SK-N-SH (cell line): ENCODE measurements around the gene SFXN4. TPM values are rescaled to one million over a fixed set of nuclear protein-coding genes. Genes with fewer than 3 reads are reported as not detected.

ENCODE experiments used
- CTCF ChIA-PET: fragments of 300-600, 350-600 bp; formaldehyde crosslinking; extraction: SDS; loops from one replicate; lab custom pipeline; 2021; lab: Yijun Ruan, JAX
- POLR2A ChIA-PET: fragments of 350-600 bp; sonication (Branson Sonifier 250); formaldehyde crosslinking; extraction: SDS; loops from one replicate; lab custom pipeline; 2020; ENCODE audit warnings: antibody characterized with exemption, inconsistent platforms; lab: Yijun Ruan, JAX
- DNase-seq: peaks from one replicate; pipeline ENCODE4 v3.0.0; 2012
- H2AFZ ChIP-seq: fragments of 200-600 bp; sonication (generic); 2 replicates; pipeline ENCODE4 v1.8.1; 2016; ENCODE audit warnings: antibody characterized with exemption, mild to moderate bottlenecking, low read depth
- H3F3A ChIP-seq: fragments of 200-600 bp; sonication (generic); replicated peaks from 2 replicates; pipeline ENCODE3; 2016; ENCODE audit warnings: antibody characterized with exemption, mild to moderate bottlenecking; ENCODE audit not compliant: insufficient read depth
- H3K27ac ChIP-seq, 2 experiments: fragments of 200-500 bp in 1 of 2; fragments of 200-600 bp in 1 of 2; sonication (Bioruptor generic) in 1 of 2; sonication (generic), shearing (Covaris generic) in 1 of 2; 2 replicates each; pipeline versions ENCODE4 v1.5.1 to v1.6.1; 2014 to 2016; ENCODE audit warnings: low read depth in 2 of 2, inconsistent platforms in 1 of 2, low read length in 1 of 2, mild to moderate bottlenecking in 1 of 2, mixed read lengths in 1 of 2
- H3K27me3 ChIP-seq: fragments of 200-600 bp; sonication (generic), shearing (Covaris generic); 2 replicates; pipeline ENCODE4 v1.6.1; 2016; ENCODE audit warnings: mixed run types; ENCODE audit not compliant: insufficient read depth
- H3K36me3 ChIP-seq, 2 experiments: fragments of 200-500 bp in 1 of 2; fragments of 200-600 bp in 1 of 2; sonication (Bioruptor generic) in 1 of 2; sonication (generic) in 1 of 2; replicated peaks in 1 of 2; 2 replicates each; pipeline versions ENCODE3 to v1.5.1; 2014 to 2016; ENCODE audit warnings: low read length in 1 of 2, mild to moderate bottlenecking in 1 of 2; ENCODE audit not compliant: insufficient read depth in 2 of 2, control insufficient read depth in 1 of 2
- H3K4me1 ChIP-seq, 2 experiments: fragments of 200-500 bp in 1 of 2; fragments of 200-600 bp in 1 of 2; sonication (Bioruptor generic) in 1 of 2; sonication (generic), shearing (Covaris generic) in 1 of 2; 2 replicates each; pipeline versions ENCODE4 v1.5.1 to v1.6.1; 2014 to 2016; ENCODE audit warnings: low read depth in 1 of 2, low read length in 1 of 2, mixed run types in 1 of 2; ENCODE audit not compliant: insufficient read depth in 2 of 2, control insufficient read depth in 1 of 2
- H3K4me2 ChIP-seq: fragments of 200-600 bp; sonication (generic), shearing (Covaris generic); 2 replicates; pipeline ENCODE4 v1.6.1; 2017; ENCODE audit warnings: mixed run types
- H3K4me3 ChIP-seq, 2 experiments: fragments of 200-500 bp in 1 of 2; fragments of 200-600 bp in 1 of 2; sonication (Bioruptor generic) in 1 of 2; sonication (generic), shearing (Covaris generic) in 1 of 2; 2 replicates each; pipeline versions ENCODE4 v1.5.1 to v1.8.1; 2014 to 2016; ENCODE audit warnings: low read depth in 2 of 2, inconsistent platforms in 1 of 2, low read length in 1 of 2, mild to moderate bottlenecking in 1 of 2, mixed read lengths in 1 of 2, moderate library complexity in 1 of 2
- H3K79me2 ChIP-seq: fragments of 200-600 bp; sonication (generic); 2 replicates; pipeline ENCODE4 v1.8.1; 2017; ENCODE audit warnings: mild to moderate bottlenecking; ENCODE audit not compliant: insufficient read depth
- H3K9ac ChIP-seq: fragments of 200-600 bp; sonication (generic); 2 replicates; pipeline ENCODE4 v1.6.1; 2017; ENCODE audit warnings: mixed run types
- H3K9me2 ChIP-seq: fragments of 200-600 bp; sonication (generic); 2 replicates; pipeline ENCODE4 v1.6.1; 2017; ENCODE audit warnings: mixed run types
- H3K9me3 ChIP-seq: fragments of 200-600 bp; sonication (generic); 2 replicates; pipeline ENCODE4 v1.6.1; 2017; ENCODE audit warnings: mixed run types, mild to moderate bottlenecking, moderate library complexity
- H4K20me1 ChIP-seq: fragments of 200-600 bp; sonication (generic); 2 replicates; pipeline ENCODE4 v1.6.1; 2017; ENCODE audit warnings: mild to moderate bottlenecking, mixed run types; ENCODE audit not compliant: insufficient read depth
- CTCF ChIP-seq: fragments of 200-600 bp; sonication (generic); IDR thresholded peaks from 2 replicates; pipeline ENCODE4 v1.6.1; 2017; ENCODE audit warnings: antibody characterized with exemption, mild to moderate bottlenecking, moderate library complexity
- ELF1 ChIP-seq: IDR thresholded peaks from 2 replicates; pipeline ENCODE4 v1.4.0; 2012
- EP300 ChIP-seq, 2 experiments: IDR thresholded peaks; 2 replicates each; pipeline versions ENCODE4 v1.4.0 to v1.6.1; 2012; ENCODE audit warnings: borderline replicate concordance in 1 of 2, low read depth in 1 of 2, low read length in 1 of 2
- EZH2phosphoT487 ChIP-seq: fragments of 200-600 bp; sonication (generic); IDR thresholded peaks from 2 replicates; pipeline ENCODE4 v1.6.1; 2017; ENCODE audit warnings: low read depth, mixed run types, mild to moderate bottlenecking, antibody characterized with exemption, moderate library complexity, borderline replicate concordance
- JUND ChIP-seq: IDR thresholded peaks from 2 replicates; pipeline ENCODE4 v1.4.0; 2012
- MAX ChIP-seq: IDR thresholded peaks from 2 replicates; pipeline ENCODE4 v1.4.0; 2012; ENCODE audit warnings: low read depth
- NFIC ChIP-seq: IDR thresholded peaks from 2 replicates; pipeline ENCODE4 v1.4.0; 2012; ENCODE audit warnings: borderline replicate concordance
- PBX3 ChIP-seq: IDR thresholded peaks from 2 replicates; pipeline ENCODE4; 2012
- REST ChIP-seq: IDR thresholded peaks from 2 replicates; pipeline ENCODE4 v1.6.1; 2012; ENCODE audit warnings: mild to moderate bottlenecking, low read depth, low read length, moderate library complexity
- SMC3 ChIP-seq: IDR thresholded peaks from 2 replicates; pipeline ENCODE4 v1.6.1; 2012; ENCODE audit warnings: low read depth, low read length, improper control_type of control experiment
- TCF12 ChIP-seq: IDR thresholded peaks from 2 replicates; pipeline ENCODE4 v1.4.0; 2012
- TEAD4 ChIP-seq: IDR thresholded peaks from 2 replicates; pipeline ENCODE4 v1.4.0; 2012; ENCODE audit warnings: mild to moderate bottlenecking, borderline replicate concordance; ENCODE audit not compliant: insufficient read depth
- YY1 ChIP-seq: IDR thresholded peaks from 2 replicates; pipeline ENCODE4 v1.4.0; 2012; ENCODE audit warnings: low read depth, mild to moderate bottlenecking
- ZBTB33 ChIP-seq: IDR thresholded peaks from 2 replicates; pipeline ENCODE4 v1.4.0; 2012; ENCODE audit warnings: low read depth, borderline replicate concordance
- WGBS: methylation state at CpG from one replicate; pipeline ENCODE4 v1.1.6; 2017; ENCODE audit warnings: low lambda C conversion rate; 5-methylcytosine and 5-hydroxymethylcytosine counted together
- polyA plus RNA-seq, 3 experiments: library from polyadenylated mRNA; depleted of rRNA; stranded (reverse); fragments of >200 nt; gene quantifications; 2 replicates each; pipeline ENCODE4 v1.2.3, GENCODE V29; 2012

The SFXN4 gene
- polyA plus RNA-seq, 1 of the 3 experiments (the other 2 are of a cell fraction), result 24.2 TPM

DNA sequence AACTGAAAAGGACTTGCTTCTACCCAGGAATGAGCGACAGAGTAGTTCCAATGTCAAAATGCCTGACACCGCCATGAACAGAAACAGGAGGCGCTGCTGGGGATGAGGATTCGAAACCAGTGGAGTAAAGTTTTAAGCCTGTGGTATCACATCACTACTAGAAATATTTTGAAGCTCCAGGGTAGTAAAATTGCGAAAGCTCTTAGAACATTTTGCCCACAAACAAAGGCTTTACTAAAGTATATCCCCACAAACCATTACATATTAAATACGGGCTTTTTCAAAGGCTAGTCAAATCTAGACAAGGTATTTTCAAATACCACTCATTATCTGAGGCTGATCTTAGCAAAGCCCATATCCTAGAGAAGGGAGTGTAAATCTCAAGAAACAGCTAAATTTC is 10.7 kb upstream of the SFXN4 start:
- 95% methylated on average over 6 of the region's 6 CpGs for WGBS
- TF ChIP-seq TEAD4 (no peak), EP300 (IDR thresholded peaks at IDR 0.05; ENCODE audit: borderline replicate concordance in 1 of 2, low read depth in 1 of 2, low read length in 1 of 2) (no peak), SMC3 (no peak), JUND (no peak), ELF1 (no peak), TCF12 (no peak), NFIC (no peak), MAX (no peak)
- CTCF ChIA-PET, result interaction anchor here (1.5 kb wide), 1 partner anchor 23 kb away, joined by 7 read pairs; no protein-coding TSS in a partner anchor
- Histone ChIP-seq H3K4me1 (peaks cover 8 to 18% of the 10 kb centered on the region in 2 experiments; a peak in 3 of 4 replicates), H3K4me3 (no peak overlapping the region), H3K36me3 (peaks cover 35 to 39% of the 10 kb centered on the region in 2 experiments), H3K9me2 (no peaks in the 10 kb centered on the region), H3K9ac (no peak overlapping the region), H3K9me3 (no peaks in the 10 kb centered on the region), H3K4me2 (no peak overlapping the region), H3K27me3 (no peaks in the 10 kb centered on the region), H3F3A (no peaks in the 10 kb centered on the region), H3K27ac (no peak overlapping the region), H2AFZ (no peak overlapping the region), H3K79me2 (peaks cover 50% of the 10 kb centered on the region), H4K20me1 (no peaks in the 10 kb centered on the region)
- POLR2A ChIA-PET, result interaction anchor here (1.0 kb wide), 1 partner anchor 11 kb away, joined by 5 read pairs; the partner anchor contains the start of gene SFXN4
- no peak for DNase-seq

DNA sequence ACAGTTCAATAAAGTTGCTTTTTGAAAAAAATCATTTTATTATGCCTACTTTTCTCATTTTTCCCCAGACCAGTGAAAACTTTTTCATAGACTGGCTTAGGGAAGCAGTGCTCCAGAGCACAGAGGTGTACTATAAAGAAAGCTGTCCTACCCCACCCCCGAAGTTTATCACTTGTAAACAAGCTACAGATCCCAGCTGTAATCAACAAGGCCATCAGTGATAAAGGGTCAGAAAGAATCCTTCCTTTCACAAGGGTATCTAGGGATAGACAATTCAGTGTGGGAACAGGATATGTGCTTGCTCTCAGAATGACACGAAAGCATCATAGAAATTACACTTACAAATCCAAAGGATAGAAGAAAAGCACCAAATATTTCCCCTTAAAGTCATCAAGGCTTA is 8.6 kb upstream of the SFXN4 start:
- DNase-seq, result no peak
- TF ChIP-seq PBX3, result no peak
- TF ChIP-seq YY1, result no peak
- no peak for TF ChIP-seq EZH2phosphoT487
- no peak for TF ChIP-seq REST
- TF ChIP-seq ELF1, result no peak
- TF ChIP-seq ZBTB33, result no peak
- no peak for TF ChIP-seq CTCF
- POLR2A ChIA-PET, result no interaction called here
- Histone ChIP-seq H3K9me2 (no peaks in the 10 kb centered on the region), H4K20me1 (no peaks in the 10 kb centered on the region), H3K27ac (no peak overlapping the region), H3K9ac (no peak overlapping the region), H3K4me3 (no peak overlapping the region), H3K27me3 (no peaks in the 10 kb centered on the region), H2AFZ (no peak overlapping the region), H3K36me3 (peaks cover 47 to 49% of the 10 kb centered on the region in 2 experiments), H3K9me3 (no peaks in the 10 kb centered on the region), H3K4me1 (peaks cover 8 to 15% of the 10 kb centered on the region in 2 experiments; a peak in 3 of 4 replicates), H3F3A (no peaks in the 10 kb centered on the region), H3K4me2 (no peak overlapping the region), H3K79me2 (peaks cover 50% of the 10 kb centered on the region)
- 83% methylated on average over 2 of the region's 2 CpGs for WGBS
- CTCF ChIA-PET, result no interaction called here
